Ramos (cell line): ENCODE measurements around the gene POTEM.
"Not testable (repeated sequence)": the region's sequence is repeated elsewhere in the genome, so short reads cannot be mapped to it uniquely, and the experiment has no call there.

Source experiments
- in situ Hi-C: fragments of 300-500 bp; cut with MboI; formaldehyde crosslinking; loops from one replicate; pipeline ENCODE4 v1.14.3; 2022; ENCODE audit warnings: low sequenced_read_pairs; ENCODE audit not compliant: unreplicated experiment

POTEM gene

GRCh38 chr14:19027895-19028294 is 60.7 kb downstream of the POTEM start:
- in situ Hi-C loops, result not testable (repeated sequence)

- in situ Hi-C loops, result not testable (repeated sequence)
Observed at GRCh38 chr14:19036811-19037382, 69.7 kb downstream of the POTEM start.

GRCh38 chr14:19038060-19038664 is 70.9 kb downstream of the POTEM start:
- in situ Hi-C loops, result not testable (repeated sequence)

GRCh38 chr14:19038785-19039184 is 71.6 kb downstream of the POTEM start:
- in situ Hi-C loops, result not testable (repeated sequence)

- in situ Hi-C loops, result not testable (repeated sequence)
Observed at GRCh38 chr14:19043384-19043783, 76.2 kb downstream of the POTEM start.
